Hepatocyte (in vitro differentiated cells): ENCODE measurements around the gene SERPINA5. TPM values are rescaled to one million over a fixed set of nuclear protein-coding genes. Genes with fewer than 3 reads are reported as not detected.

Source experiments
- DNase-seq: peaks from one replicate; pipeline ENCODE4 v3.0.0-alpha.2; 2016; ENCODE audit warnings: low spot score
- H2AFZ ChIP-seq: fragments of 200-600 bp; sonication (generic); 2 replicates; pipeline ENCODE4 v1.6.0; 2016; ENCODE audit warnings: antibody characterized with exemption, mild to moderate bottlenecking
- H3K27ac ChIP-seq: fragments of 200-600 bp; sonication (generic); 2 replicates; pipeline ENCODE4 v1.5.1; 2016; ENCODE audit warnings: mild to moderate bottlenecking
- H3K27me3 ChIP-seq: fragments of 200-600 bp; sonication (generic); 2 replicates; pipeline ENCODE4 v1.6.1; 2016
- H3K36me3 ChIP-seq: fragments of 200-600 bp; sonication (generic); replicated peaks from 2 replicates; pipeline ENCODE4 v1.5.1; 2016; ENCODE audit warnings: low read depth; ENCODE audit not compliant: insufficient read depth
- H3K4me1 ChIP-seq: fragments of 200-600 bp; sonication (generic); 2 replicates; pipeline ENCODE4 v1.5.1; 2016; ENCODE audit warnings: mild to moderate bottlenecking, moderate library complexity; ENCODE audit not compliant: insufficient read depth
- H3K4me2 ChIP-seq: fragments of 200-600 bp; sonication (generic); 2 replicates; pipeline ENCODE4 v1.6.0; 2016
- H3K4me3 ChIP-seq: fragments of 200-600 bp; sonication (generic); 2 replicates; pipeline ENCODE4 v1.5.1; 2016; ENCODE audit warnings: mild to moderate bottlenecking
- H3K79me2 ChIP-seq: fragments of 200-600 bp; sonication (generic); 2 replicates; pipeline ENCODE4 v1.6.0; 2017; ENCODE audit warnings: mild to moderate bottlenecking
- H3K9me2 ChIP-seq: fragments of 200-600 bp; sonication (generic); replicated peaks from 2 replicates; pipeline ENCODE4 v1.6.0; 2017; ENCODE audit warnings: mild to moderate bottlenecking; ENCODE audit not compliant: insufficient read depth
- H3K9me3 ChIP-seq: fragments of 200-600 bp; sonication (generic); 2 replicates; pipeline ENCODE4 v1.5.1; 2016; ENCODE audit warnings: low read depth, mild to moderate bottlenecking
- H4K20me1 ChIP-seq: fragments of 200-600 bp; sonication (generic); 2 replicates; pipeline ENCODE4 v1.6.0; 2016; ENCODE audit warnings: mild to moderate bottlenecking; ENCODE audit not compliant: insufficient read depth, poor library complexity, severe bottlenecking
- EZH2 ChIP-seq: fragments of 200-600 bp; sonication (generic); IDR thresholded peaks from 2 replicates; pipeline ENCODE4 v1.6.1; 2016; ENCODE audit warnings: antibody characterized with exemption, mild to moderate bottlenecking, borderline replicate concordance
- EZH2phosphoT487 ChIP-seq: fragments of 200-600 bp; sonication (generic); IDR thresholded peaks from one replicate; pipeline ENCODE4 v1.6.1; 2018; ENCODE audit warnings: antibody characterized with exemption, mild to moderate bottlenecking, low read depth, moderate library complexity; ENCODE audit not compliant: unreplicated experiment, severe bottlenecking
- WGBS: methylation state at CpG from one replicate; pipeline ENCODE4 v1.1.6; 2016; ENCODE audit warnings: low lambda C conversion rate; ENCODE audit errors: missing lambda C conversion rate; 5-methylcytosine and 5-hydroxymethylcytosine counted together
- polyA plus RNA-seq: library from polyadenylated mRNA; unstranded; fragments of >200 nt; fragmentation: Nextera tagmentation; extraction: Ambion mirVana; gene quantifications from 2 replicates; pipeline ENCODE4 v1.2.1, GENCODE V29; 2016
- total RNA-seq: library from RNA; depleted of rRNA; stranded (reverse); fragments of >200 nt; gene quantifications from 2 replicates; pipeline ENCODE4 v1.2.3, GENCODE V29; 2014
- TF ChIP-seq, protein P1 (sequence below): fragments of 200-600 bp; sonication (generic); IDR thresholded peaks from 2 replicates; pipeline ENCODE4 v1.5.1; 2016; ENCODE audit warnings: antibody characterized with exemption, mild to moderate bottlenecking; ENCODE audit not compliant: poor library complexity

Gene SERPINA5
- total and polyA plus RNA-seq, 2 experiments from 2014 or later = 88.8 to 98.7 TPM

DNA sequence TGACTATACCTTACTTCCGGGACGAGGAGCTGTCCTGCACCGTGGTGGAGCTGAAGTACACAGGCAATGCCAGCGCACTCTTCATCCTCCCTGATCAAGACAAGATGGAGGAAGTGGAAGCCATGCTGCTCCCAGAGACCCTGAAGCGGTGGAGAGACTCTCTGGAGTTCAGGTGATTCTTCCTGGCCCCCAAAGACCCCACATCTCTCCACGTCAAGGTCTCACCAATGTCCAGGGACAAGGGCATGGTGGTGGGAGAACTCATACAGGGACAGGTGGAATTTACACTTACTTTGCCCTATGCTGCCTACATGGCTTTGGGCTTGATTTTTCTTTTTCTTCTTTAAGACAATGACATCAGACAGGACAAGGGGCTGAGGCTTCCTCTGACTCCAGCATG lies 38.1 kb downstream of the SERPINA5 start:
- no peak overlapping the region for H2AFZ ChIP-seq
- H3K27ac ChIP-seq = no peak overlapping the region
- no peaks in the 10 kb centered on the region for H3K9me3 ChIP-seq
- H3K79me2 ChIP-seq = no peaks in the 10 kb centered on the region
- H3K4me1 ChIP-seq = no peaks in the 10 kb centered on the region
- H3K27me3 ChIP-seq = no peaks in the 10 kb centered on the region
- H3K4me3 ChIP-seq = no peak overlapping the region
- TF ChIP-seq, protein P1, sequence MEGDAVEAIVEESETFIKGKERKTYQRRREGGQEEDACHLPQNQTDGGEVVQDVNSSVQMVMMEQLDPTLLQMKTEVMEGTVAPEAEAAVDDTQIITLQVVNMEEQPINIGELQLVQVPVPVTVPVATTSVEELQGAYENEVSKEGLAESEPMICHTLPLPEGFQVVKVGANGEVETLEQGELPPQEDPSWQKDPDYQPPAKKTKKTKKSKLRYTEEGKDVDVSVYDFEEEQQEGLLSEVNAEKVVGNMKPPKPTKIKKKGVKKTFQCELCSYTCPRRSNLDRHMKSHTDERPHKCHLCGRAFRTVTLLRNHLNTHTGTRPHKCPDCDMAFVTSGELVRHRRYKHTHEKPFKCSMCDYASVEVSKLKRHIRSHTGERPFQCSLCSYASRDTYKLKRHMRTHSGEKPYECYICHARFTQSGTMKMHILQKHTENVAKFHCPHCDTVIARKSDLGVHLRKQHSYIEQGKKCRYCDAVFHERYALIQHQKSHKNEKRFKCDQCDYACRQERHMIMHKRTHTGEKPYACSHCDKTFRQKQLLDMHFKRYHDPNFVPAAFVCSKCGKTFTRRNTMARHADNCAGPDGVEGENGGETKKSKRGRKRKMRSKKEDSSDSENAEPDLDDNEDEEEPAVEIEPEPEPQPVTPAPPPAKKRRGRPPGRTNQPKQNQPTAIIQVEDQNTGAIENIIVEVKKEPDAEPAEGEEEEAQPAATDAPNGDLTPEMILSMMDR = no peak
- no peak for TF ChIP-seq EZH2
- TF ChIP-seq EZH2phosphoT487 = no peak
- no peak overlapping the region for H3K4me2 ChIP-seq
- no peak for DNase-seq
- H3K36me3 ChIP-seq = no peaks in the 10 kb centered on the region
- no peaks in the 10 kb centered on the region for H3K9me2 ChIP-seq
- no peaks in the 10 kb centered on the region for H4K20me1 ChIP-seq
- WGBS = 90% methylated on average over 6 of the region's 6 CpGs

DNA sequence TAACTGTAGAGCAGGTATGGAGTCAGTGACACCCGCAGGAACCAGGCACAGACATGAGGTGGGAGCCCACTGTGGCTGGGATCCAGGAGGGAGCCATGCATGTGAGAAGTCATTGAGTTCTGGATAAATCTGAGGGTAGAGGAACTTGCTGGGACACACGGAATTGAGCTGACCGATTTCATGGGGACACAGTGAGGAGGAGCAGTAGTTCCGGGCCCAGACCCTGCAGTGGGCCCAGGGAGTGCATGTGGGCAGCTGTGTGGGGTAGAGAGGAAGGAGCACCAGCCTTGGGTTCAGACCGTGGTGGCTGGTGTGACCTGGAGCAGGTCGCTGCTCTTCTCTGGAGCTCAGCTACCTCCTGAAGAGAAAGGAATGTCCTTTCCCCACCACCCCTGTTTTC lies 39.4 kb downstream of the SERPINA5 start:
- Histone ChIP-seq H3K9me3 (no peaks in the 10 kb centered on the region), H3K36me3 (no peaks in the 10 kb centered on the region), H3K4me3 (no peak overlapping the region), H3K9me2 (no peaks in the 10 kb centered on the region), H2AFZ (no peak overlapping the region), H3K27ac (no peak overlapping the region), H3K4me1 (no peaks in the 10 kb centered on the region), H3K4me2 (no peak overlapping the region), H4K20me1 (no peaks in the 10 kb centered on the region), H3K27me3 (no peaks in the 10 kb centered on the region), H3K79me2 (no peaks in the 10 kb centered on the region)
- WGBS = 88% methylated on average over 6 of the region's 6 CpGs
- DNase-seq = no peak
- TF ChIP-seq EZH2 (no peak), EZH2phosphoT487 (no peak)
- TF ChIP-seq, protein P1 = no peak

DNA sequence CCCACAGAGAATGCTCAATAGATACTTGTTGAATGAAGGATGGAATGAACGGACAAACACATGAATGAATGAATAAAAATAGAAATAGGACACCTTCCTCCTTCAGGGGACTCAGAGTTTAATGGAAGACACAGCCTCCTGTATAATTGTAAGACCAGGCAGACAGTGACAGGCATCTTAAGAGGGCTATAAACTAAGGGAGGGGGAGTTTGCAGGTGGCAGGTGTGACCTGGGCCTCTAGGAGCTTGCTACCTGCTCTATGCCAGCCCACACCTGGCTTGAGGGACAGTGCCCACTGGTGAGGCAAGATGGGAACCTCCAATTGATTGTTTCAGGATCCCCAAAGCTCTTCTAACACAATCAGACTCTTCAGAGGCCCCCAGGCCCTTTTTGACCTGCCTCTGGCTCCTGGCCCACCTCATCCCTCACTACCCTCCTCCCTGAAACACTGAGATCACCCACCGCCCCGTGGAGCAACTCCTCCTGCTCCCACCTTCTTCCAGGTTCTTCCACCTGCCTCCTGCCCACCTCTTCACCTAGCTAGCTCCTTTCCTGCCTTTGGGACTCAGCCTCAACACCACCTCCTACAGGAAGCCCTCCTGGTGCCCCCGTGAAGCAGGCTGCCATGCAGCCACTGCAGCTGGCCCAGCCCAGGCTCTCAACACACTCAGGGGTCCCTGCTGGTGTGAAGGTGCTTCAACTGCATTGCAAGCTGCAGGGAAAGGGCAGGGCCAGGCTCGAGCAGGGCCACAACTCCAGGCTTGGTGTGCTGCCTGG lies 40.3 kb downstream of the SERPINA5 start:
- H4K20me1 ChIP-seq = no peaks in the 10 kb centered on the region
- TF ChIP-seq EZH2phosphoT487 = no peak
- TF ChIP-seq, protein P1 = no peak
- no peak for TF ChIP-seq EZH2
- no peaks in the 10 kb centered on the region for H3K79me2 ChIP-seq
- H3K4me1 ChIP-seq = no peaks in the 10 kb centered on the region
- WGBS = 83% methylated on average over 5 of the region's 5 CpGs
- no peak overlapping the region for H2AFZ ChIP-seq
- no peaks in the 10 kb centered on the region for H3K9me3 ChIP-seq
- no peaks in the 10 kb centered on the region for H3K9me2 ChIP-seq
- no peak overlapping the region for H3K4me3 ChIP-seq
- no peaks in the 10 kb centered on the region for H3K27me3 ChIP-seq
- H3K27ac ChIP-seq = no peak overlapping the region
- no peaks in the 10 kb centered on the region for H3K36me3 ChIP-seq
- H3K4me2 ChIP-seq = no peak overlapping the region
- no peak for DNase-seq
